ENCODE measurements around the gene MAPRE3.

DNA sequence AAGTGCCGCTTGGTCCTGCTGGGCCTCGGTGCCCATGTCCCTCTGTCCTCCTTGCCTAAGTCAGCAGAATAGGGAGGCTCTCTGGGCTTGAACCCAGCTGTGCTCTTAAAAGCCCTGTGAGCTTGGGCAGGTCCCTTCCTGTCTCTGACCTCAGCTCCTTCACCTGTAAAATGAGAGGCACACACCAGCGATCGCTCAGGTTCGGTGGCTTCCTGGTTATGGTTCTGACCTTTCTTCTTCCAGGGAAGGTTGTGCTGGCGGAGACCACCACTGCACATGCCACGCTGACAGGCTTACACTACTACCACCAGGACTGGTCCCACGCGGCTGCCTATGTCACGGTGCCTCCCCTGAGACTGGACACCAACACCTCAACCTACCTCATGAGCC, 36.1 kb upstream of the MAPRE3 start:
- TF ChIP-seq, protein P1, sequence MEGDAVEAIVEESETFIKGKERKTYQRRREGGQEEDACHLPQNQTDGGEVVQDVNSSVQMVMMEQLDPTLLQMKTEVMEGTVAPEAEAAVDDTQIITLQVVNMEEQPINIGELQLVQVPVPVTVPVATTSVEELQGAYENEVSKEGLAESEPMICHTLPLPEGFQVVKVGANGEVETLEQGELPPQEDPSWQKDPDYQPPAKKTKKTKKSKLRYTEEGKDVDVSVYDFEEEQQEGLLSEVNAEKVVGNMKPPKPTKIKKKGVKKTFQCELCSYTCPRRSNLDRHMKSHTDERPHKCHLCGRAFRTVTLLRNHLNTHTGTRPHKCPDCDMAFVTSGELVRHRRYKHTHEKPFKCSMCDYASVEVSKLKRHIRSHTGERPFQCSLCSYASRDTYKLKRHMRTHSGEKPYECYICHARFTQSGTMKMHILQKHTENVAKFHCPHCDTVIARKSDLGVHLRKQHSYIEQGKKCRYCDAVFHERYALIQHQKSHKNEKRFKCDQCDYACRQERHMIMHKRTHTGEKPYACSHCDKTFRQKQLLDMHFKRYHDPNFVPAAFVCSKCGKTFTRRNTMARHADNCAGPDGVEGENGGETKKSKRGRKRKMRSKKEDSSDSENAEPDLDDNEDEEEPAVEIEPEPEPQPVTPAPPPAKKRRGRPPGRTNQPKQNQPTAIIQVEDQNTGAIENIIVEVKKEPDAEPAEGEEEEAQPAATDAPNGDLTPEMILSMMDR (IDR thresholded peaks at IDR 0.05) = no peak
- no peak for TF ChIP-seq POLR2AphosphoS5 (IDR thresholded peaks at IDR 0.05)
- TF ChIP-seq POLR2A (IDR thresholded peaks at IDR 0.05) = no peak
- TF ChIP-seq EP300 (IDR thresholded peaks at IDR 0.05) = no peak
